ENCODE measurements around the gene RNU7-1.

RNU7-1 gene

DNA sequence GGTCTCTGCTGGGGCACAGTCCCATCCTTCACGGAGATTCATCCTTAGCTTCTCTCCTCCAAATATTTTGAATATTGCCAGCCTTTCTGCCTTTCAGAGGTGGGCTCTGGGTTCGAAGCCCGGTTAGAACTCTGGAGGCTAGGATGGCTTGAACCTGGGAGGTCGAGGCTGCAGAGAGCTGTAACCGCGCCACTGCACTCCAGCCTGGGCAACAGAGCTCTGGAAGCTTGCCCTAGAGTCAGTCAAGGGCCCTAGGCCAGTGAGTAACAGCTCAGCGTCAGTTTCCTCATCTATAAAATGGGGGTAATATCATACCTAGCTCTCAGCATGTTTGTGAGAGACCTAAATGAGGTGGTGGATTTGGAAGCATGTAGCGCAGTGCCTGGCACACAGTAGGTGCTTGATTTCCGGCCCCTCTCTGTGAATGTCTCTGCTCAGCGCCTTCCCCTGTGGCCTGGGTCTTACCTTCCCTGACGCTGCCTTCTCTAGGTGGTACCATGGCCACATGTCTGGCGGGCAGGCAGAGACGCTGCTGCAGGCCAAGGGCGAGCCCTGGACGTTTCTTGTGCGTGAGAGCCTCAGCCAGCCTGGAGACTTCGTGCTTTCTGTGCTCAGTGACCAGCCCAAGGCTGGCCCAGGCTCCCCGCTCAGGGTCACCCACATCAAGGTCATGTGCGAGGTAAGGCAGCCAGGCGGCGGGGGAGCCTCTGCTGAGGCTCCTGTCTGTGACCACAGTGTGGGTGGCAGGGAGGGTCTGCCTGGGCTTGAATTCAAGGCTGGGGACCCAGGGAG lies 10.9 kb downstream of the RNU7-1 start:
- no peak for DNase-seq

DNA sequence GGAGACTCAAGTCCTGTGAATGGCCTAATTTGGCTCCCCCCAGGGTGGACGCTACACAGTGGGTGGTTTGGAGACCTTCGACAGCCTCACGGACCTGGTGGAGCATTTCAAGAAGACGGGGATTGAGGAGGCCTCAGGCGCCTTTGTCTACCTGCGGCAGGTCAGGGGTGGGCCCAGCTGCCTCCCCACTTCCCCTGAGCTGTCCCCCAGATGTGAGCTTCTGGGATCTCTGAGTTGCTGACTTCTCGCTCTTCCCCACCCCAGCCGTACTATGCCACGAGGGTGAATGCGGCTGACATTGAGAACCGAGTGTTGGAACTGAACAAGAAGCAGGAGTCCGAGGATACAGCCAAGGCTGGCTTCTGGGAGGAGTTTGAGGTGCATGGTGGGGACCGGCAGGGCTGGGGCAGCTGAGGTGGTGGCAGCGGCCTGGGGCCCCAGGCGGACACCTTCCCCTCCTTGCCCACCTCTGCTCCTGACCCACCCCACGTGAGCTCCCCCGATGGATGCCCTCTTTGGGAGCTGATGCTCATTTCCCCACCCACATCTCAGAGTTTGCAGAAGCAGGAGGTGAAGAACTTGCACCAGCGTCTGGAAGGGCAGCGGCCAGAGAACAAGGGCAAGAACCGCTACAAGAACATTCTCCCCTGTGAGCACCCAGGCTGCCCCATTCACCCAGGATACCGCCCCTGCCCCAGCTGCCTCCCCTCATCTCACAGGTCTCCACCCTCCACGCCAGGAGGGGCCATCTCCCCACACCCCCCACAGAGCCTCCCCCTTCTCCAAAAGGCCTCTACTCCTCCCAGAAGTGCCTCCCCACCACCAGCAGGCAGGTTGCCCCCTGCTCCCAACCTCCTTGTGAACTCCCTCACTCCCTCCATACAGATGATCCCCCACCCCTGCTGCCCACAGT lies 11.7 kb downstream of the RNU7-1 start:
- DNase-seq, result no peak

DNA sequence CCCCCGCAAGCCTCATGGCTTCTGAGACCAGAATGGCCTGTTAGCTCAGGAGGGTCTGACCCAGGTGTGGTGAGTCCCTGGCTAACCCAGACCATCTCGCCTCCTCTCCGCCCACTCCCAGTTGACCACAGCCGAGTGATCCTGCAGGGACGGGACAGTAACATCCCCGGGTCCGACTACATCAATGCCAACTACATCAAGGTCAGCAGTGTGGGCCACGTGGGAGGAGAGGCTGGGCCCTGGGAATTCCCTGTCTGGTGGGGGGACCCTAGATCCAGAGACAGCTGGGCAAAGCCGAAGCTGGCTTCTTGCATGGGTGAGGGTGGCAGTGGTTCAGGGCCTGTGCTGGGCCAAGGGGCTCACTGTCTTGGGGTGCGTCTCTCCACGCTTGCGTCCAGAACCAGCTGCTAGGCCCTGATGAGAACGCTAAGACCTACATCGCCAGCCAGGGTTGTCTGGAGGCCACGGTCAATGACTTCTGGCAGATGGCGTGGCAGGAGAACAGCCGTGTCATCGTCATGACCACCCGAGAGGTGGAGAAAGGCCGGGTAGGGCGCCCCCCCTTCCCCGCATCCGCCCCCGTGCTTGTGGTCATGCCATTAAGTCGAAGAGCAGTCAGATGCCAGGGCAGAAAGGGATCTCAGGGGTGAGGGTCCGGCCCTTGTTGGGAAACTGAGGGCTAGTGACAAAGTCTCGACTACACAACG lies 12.6 kb downstream of the RNU7-1 start:
- no peak for DNase-seq

DNA sequence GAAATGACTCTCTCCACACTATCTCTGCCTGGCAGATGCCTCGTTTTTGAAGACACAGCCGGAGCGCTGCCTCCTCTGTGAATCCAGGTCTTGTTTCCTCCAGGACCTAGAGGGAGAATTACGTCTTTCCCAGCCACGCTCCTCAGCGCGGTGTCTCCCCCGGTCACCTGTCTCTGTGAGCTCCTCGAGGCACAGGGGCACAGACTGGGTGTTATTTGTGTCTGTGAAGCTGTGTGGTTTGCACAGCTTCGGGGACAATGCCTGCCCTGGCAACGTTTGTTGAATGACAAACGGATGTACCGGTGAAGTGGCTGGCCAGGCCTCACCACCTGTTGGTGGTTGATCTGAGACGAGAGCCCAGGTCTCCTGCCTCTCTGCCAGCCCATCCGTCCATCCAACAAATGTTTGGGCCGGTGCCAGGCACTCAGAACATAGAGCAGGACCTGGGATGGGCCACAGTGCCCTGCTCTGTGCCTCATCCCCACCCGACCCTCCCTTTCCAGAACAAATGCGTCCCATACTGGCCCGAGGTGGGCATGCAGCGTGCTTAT lies 13.6 kb downstream of the RNU7-1 start:
- DNase-seq, result no peak

DNA sequence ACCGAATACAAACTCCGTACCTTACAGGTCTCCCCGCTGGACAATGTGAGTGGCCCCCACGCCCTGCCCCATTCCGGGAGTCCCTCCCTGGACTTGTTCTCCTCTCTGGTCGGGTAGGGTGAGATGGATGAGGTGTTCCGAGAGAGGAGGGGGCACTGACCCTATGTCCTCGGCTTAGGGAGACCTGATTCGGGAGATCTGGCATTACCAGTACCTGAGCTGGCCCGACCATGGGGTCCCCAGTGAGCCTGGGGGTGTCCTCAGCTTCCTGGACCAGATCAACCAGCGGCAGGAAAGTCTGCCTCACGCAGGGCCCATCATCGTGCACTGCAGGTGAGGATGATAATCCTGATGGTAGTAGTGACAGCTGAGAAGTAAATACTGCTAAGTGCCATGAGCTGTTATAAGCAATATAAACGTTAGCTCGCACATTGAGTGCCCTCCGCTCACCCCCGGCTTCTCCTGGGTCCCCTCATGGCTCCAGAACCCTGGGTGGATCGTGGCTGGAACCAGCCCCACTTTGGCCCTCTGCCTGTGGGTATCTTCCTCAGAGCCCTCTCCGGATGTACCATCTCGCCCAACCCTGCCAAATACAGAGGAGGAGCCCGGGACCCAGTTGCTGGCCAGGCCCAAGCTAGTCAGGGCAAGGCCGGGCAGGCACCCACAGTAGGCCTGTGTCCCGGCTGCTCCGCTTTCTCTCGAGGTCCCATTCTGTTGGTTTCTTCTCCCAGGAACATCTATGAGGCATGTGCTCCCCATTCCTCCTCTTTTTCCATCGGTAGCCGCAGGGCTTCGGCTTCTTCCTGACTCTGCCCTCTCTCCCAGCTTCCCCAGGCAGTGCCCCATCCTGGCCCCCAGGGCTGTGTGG lies 14.4 kb downstream of the RNU7-1 start:
- no peak for DNase-seq

DNA sequence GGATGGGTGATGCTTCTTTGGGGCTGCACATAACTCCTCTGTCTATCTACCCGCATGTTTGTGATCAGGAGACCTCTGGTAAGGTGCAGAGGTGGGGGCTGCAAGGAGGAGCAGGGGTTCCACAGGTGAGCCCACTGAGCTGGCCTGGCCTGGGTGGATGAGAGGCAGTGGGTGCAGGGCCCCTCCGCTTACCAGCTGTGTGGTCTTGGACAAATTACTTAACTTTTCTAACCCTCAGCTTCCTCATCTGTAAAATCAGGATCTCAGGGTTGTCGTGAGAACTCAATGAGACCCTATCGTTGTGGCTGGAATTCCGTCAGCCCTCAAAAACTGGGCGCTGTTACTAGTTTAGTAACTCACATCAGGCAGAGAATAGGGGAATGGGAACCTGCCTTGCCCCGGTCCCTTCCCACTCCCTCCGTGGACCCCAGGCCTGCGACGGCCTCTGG lies 15.0 kb downstream of the RNU7-1 start:
- DNase-seq, result no peak

DNA sequence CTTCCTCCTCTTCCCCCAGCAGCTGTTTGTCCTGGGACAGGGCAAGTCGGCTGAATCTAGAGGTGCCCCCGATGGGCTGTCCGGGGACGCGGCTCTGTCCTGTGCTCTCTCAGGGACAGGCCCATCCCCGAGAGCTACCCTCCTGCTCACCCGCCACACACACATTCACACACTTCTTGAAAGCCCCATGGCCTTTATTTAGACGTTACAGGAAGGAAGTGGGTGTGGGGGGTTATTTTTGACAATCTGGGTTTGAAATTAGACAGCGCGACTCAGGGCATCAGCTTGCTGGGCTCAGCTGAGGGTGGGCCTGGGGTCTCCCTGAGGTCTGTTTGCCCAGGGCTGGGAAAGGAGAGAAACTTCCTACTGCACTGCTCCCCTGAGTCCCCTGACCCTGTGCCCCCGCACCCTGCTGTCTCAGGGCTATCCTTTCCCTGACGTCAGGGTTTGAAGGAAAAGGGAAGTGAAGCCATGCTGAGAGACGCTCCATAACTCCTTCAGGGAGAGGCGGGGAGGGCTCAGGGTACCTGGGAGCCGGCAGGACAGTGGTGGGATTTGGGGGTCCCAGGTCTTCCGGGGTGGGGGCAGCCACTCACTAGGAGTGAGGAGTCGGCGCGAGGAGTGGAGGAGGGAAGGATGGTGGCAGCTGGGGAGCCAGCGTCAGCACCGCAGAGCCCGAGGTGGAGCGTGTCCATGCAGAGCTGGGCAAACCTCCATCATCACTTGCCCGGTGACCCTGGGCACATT lies 15.6 kb downstream of the RNU7-1 start:
- no peak for DNase-seq

DNA sequence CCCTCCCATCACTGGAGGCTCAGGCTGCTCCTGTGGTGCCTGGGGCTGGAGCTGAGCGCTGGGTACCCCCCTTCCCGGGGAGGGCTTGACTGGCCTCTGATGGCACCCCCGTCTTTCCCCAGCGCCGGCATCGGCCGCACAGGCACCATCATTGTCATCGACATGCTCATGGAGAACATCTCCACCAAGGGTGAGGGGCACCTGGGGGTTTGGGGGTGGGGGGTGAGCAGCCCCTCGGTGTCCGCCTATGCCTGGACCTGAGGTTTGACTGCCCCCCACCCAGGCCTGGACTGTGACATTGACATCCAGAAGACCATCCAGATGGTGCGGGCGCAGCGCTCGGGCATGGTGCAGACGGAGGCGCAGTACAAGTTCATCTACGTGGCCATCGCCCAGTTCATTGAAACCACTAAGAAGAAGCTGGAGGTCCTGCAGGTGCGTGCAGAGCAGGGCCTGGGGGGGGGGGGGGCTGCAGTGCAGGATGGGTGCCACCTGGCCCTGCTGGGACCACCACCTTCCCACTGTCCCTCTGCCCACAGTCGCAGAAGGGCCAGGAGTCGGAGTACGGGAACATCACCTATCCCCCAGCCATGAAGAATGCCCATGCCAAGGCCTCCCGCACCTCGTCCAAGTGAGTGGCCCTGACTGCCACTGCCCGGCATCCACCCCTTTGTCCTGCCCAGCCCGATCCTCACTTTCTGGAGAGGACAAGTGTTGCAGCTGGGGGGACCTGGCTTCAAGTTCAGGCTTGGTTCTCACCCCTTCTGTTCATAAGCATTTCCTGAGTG lies 16.4 kb downstream of the RNU7-1 start:
- DNase-seq, result no peak

DNA sequence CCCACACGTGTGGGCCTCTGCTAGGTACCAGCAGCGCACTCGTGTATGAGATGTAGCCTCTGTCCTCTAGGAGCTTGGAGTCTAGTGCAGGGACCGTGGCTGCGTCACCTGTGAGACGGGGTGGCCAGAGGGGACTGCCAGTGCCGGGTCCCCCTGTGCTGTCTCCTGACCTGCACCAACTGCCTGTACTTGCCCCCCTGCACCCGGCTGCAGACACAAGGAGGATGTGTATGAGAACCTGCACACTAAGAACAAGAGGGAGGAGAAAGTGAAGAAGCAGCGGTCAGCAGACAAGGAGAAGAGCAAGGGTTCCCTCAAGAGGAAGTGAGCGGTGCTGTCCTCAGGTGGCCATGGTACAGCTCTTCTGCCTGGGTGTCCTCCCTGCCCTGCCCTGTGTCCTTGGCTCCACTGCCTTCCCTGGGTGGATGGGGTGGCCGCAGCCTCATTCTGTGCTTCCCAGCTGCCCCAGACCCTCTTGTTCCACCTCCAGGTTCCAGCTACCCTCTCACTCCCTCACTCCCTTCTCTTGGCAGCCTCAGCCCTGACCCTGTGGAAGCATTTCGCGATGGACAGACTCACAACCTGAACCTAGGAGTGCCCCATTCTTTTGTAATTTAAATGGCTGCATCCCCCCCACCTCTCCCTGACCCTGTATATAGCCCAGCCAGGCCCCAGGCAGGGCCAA lies 17.1 kb downstream of the RNU7-1 start:
- DNase-seq, result no peak

DNA sequence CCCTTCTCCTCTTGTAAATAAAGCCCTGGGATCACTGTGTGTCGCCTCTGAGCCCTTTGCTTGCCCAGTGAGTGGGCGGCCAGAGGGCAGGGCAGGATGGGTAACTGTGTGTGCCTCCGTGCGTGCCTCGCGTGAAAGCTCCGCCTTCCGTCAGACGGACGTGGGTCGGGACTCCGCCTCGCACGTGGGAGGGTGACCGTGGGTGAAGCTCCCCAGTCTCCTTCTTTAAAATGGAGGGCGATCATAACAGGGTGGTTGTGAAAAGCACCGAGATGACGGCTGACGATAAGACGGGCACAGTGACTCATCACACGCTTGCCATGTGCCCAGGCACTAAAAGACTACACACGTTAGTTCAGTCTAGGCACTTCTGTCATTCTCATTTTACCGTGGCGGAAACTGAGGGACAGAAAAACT lies 17.7 kb downstream of the RNU7-1 start:
- DNase-seq, result no peak

DNA sequence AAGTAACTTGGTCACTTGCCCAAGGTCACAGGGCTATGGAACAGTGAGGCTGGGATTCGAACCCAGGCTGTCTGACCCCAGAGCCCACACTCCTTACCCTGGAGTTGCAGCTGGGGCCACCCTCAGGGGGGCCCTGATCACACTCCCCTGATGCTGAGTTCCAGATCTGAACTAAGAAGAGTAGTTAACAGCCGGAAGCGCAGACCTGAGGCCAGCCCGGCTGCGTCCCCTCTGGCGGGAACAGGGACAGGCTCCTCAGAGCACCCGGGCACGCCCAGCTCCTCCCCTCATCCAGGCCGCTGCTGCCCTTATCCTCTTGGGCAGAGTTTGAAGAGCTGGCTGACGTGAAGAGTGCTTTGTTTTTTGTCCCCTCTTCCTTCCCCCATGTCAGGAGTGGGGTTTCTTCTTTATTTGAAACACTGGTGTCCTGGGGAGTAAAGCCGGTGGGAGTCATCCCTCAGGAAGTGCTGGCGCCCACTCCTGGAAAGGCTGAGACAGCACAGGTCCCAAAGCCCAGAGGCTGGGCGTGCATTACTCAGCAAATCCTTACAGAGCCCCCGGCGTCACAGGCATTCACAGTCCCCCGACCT lies 18.2 kb downstream of the RNU7-1 start:
- DNase-seq, result peak; percentile 55

DNA sequence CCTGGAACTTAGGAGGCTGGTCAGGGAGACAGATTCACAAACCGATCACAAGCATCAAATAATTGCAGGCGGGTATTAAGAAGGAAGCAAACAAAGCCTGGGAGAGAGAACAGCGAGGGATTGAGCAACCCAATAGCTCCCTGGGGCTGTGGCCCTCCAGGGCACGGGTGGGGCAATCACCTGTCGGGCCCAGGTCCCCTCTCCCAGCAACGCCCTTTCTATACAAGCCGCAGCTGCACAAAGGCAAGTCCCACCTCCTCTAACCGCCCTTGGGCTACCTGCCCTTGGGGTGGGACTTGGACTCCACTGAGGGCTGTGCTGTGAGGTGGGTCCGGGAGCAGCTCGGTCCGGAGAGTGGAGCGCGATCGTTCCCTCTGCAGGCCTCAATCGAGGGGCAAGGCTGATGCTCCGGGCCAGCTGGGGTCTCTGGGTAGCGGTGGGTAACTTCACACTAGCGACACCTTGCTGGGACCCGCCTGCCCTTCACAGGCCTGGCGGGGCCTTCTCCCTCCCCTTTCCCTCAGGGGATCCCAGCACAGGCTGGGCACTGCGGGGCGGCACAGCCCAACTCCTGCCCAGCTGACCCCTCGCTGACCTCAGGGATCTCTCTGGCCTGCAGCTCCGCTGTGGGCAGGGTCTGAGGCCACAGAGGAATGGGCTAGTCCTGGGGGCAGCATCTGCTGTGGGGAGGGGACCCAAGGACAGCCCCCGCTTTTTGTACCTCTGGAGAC lies 18.8 kb downstream of the RNU7-1 start:
- DNase-seq, result no peak

DNA sequence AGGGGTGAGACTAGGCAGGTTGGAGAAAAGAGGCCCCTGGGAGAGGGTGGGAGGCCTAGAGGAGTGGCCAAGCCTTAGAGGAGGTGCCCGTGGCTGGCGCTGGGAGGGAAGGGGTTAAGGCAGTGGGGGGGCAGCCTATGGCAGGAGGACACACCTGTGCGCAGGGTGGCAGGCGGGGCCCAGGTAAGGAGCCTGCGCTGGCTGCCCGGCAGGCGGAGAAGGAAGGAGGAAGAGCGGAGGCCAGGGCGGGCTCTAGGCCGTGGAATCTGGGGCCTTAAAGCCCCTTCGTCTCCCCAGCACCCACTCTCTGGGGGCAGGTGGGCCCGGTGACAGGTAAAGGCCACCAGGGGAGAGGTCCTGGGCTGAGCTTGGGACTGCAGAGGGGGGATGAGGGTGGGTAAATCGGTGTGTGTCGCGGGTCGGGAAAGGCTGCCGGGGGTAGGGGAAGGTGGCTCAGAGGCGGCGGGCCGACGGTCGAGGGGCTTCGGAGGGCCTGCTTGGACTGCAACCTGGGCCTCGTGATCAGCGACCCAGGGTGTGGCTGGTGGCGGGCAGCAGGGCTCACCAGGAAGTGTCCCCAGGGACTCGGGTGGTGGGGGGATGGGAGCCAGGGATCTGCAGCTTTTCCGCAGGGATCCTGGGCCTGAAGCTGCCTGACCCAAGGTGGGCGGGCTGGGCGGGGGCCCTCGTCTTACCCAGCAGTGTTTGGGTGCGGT lies 19.6 kb downstream of the RNU7-1 start:
- DNase-seq, result peak; percentile 16

DNA sequence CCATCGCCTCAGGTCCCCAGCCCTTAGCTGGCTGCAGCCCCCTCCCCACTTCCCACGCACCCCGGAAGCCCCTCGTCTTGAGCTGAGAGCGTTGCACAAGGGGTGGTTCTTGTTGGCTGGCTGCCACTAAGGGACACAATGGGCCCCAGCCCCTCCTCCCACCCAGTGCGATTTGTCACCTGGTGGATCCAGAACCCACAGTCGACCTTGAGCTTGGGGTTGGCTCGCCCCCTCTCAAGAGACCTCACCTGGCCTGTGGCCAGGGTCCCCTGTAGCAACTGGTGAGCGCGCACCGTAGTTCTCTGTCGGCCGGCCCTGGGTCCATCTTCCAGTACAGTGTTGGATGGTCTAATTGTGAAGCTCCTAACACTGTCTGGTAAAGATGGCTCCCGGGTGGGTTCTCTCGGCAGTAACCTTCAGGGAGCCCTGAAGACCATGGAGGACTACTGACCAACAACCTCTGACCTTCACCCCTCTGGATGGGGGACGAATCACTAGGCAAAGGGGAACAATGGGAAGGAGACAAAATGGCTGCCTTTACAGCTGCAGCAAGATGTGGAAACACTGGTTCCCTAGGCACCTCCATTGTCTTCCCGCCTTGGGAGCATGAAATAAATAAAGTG lies 20.3 kb downstream of the RNU7-1 start:
- DNase-seq, result no peak

DNA sequence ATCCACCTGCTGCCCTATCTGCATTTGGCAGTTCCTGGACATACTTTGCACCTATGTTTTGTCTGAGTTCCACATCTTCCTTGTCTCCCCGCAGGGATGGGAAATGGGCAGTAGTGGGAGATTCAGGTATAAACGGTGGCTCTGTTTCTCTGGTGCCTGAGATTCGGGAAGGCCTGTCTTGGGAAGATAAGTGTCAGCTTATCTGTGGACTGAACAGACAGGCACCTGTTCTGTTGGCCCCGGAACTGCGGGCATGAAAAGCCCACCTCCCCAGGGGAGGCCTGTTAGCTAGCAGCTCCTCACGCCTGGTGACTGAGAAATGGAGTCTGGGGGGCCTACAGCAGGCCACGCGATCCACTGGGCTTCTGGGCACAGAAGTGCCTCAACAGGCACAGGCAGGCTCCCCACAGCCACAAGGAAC lies 21.0 kb downstream of the RNU7-1 start:
- DNase-seq, result no peak

DNA sequence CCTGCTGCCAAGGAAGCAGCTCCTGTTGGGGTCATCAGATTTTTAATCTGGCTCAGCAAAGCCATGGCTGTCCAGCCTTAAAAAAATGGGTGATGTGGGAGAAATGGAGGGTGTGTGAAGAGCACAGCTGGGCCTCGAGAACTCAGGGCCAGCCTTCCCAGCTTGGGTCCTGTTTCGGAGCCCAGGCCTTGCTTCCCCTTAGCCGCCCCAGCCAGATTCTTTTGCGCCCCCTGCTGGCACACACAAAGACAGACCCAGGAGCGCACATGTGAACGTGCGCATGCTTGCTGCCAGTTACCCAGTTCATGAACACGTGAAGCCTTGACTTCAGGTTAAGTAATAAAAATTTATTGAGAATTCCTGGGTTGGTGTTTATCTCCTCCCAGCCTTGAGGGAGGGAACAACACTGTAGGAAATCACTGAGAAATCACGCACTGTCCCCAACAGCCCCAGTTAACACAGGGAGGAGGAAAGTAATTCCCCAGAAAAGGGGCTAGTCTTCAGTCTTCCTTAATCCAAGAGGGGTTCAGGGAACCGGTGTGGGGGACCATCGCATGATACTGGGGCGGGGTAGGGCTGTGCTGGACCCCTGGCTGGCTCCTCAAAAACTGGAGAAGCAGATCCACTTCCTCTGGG lies 21.5 kb downstream of the RNU7-1 start:
- DNase-seq, result peak; percentile 20

DNA sequence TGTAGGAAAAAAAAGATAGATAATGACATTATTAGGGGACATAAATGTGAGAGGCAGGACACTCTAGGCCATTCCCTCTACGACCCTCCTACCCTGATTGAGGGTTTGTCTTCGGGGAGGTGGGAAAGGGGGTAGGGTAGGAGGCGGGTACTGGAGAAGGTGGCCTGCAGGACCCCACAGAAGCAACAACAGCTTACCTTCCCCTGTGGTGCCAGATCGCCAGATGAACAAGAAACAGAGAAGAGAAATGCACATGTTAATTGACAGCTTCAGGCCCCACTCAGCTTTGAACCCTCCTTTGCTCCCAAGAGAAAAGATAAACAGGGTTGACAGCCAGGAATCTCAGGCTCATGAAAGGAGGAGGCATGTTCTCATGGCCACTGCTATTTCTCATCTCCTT lies 22.1 kb downstream of the RNU7-1 start:
- no peak for DNase-seq
